GM19324 (cell line): Measurements from ENCODE around the gene P4HA1.

Source experiments
- ATAC-seq: cut with Tn5 transposase; IDR thresholded peaks from one replicate; pipeline ENCODE4 v1.9.1; 2021; ENCODE audit warnings: mild to moderate bottlenecking, moderate library complexity; ENCODE audit not compliant: unreplicated experiment, low FRiP score

The P4HA1 gene

GRCh38 chr10:73095481-73096021 lies 1.1 kb downstream of the P4HA1 start:
- no peak for ATAC-seq

GRCh38 chr10:73094986-73095480 lies 1.6 kb downstream of the P4HA1 start:
- no peak for ATAC-seq

GRCh38 chr10:73093922-73094850 lies 2.5 kb downstream of the P4HA1 start:
- ATAC-seq, result no peak

GRCh38 chr10:73092830-73093229 lies 3.8 kb downstream of the P4HA1 start:
- ATAC-seq, result no peak

- no peak for ATAC-seq
These were observed 8.4 kb downstream of the P4HA1 start for GRCh38 chr10:73088304-73088703.

- ATAC-seq, result no peak
These were observed 9.8 kb downstream of the P4HA1 start for GRCh38 chr10:73086816-73087215.

GRCh38 chr10:73084209-73084608 lies 12.5 kb downstream of the P4HA1 start:
- no peak for ATAC-seq

GRCh38 chr10:73083221-73083620 lies 13.4 kb downstream of the P4HA1 start:
- no peak for ATAC-seq

- ATAC-seq, result peak; percentile 56
These were observed 16.7 kb downstream of the P4HA1 start for GRCh38 chr10:73079779-73080541.

GRCh38 chr10:73076360-73077183 lies 20.1 kb downstream of the P4HA1 start:
- no peak for ATAC-seq

- no peak for ATAC-seq
These were observed 20.8 kb downstream of the P4HA1 start for GRCh38 chr10:73075829-73076228.

- no peak for ATAC-seq
These were observed 23.0 kb downstream of the P4HA1 start for GRCh38 chr10:73073627-73074026.

- no peak for ATAC-seq
These were observed 31.2 kb downstream of the P4HA1 start for GRCh38 chr10:73065441-73065840.

- no peak for ATAC-seq
These were observed 34.9 kb downstream of the P4HA1 start for GRCh38 chr10:73061743-73062142.

GRCh38 chr10:73060738-73061635 lies 35.7 kb downstream of the P4HA1 start:
- no peak for ATAC-seq

GRCh38 chr10:73060173-73060572 lies 36.5 kb downstream of the P4HA1 start:
- no peak for ATAC-seq

GRCh38 chr10:73058057-73058591 lies 38.5 kb downstream of the P4HA1 start:
- no peak for ATAC-seq

- ATAC-seq, result peak; percentile 77
These were observed 42.4 kb downstream of the P4HA1 start for GRCh38 chr10:73054286-73054685.

- no peak for ATAC-seq
These were observed 43.4 kb downstream of the P4HA1 start for GRCh38 chr10:73053275-73053674.
